A204.1 (cell line): ENCODE data around the gene NRROS.
A peak's percentile ranks its signal among the peaks of the same experiment; 100 is the strongest.
"Not testable (repeated sequence)": the region's sequence is repeated elsewhere in the genome, so short reads cannot be mapped to it uniquely, and the experiment has no call there.

Experiments
- FAIRE-seq: peaks from 2 replicates; lab custom pipeline; 2012; peaks lifted over from hg19 to GRCh38; lab: Jason Lieb, UNC

The NRROS gene

GRCh38 chr3:196639483-196640296, at the start of gene NRROS:
TSS of gene NRROS (plus strand) at chr3:196639694. CDS start at chr3:196654540, 14,846 bp downstream.
- no peak for FAIRE-seq

GRCh38 chr3:196590279-196590678, 49.2 kb upstream of the NRROS start:
- no peak for FAIRE-seq

- FAIRE-seq: no peak
Measured at GRCh38 chr3:196596355-196596754, 43.1 kb upstream of the NRROS start.

GRCh38 chr3:196597971-196598733, 41.3 kb upstream of the NRROS start:
- not testable (repeated sequence) for FAIRE-seq

GRCh38 chr3:196599734-196600128, 39.8 kb upstream of the NRROS start:
- FAIRE-seq: no peak

GRCh38 chr3:196600359-196600758, 39.1 kb upstream of the NRROS start:
- no peak for FAIRE-seq

- FAIRE-seq: peak; percentile 6
Measured at GRCh38 chr3:196602673-196603072, 36.8 kb upstream of the NRROS start.

- FAIRE-seq: no peak
Measured at GRCh38 chr3:196603683-196604082, 35.8 kb upstream of the NRROS start.

- FAIRE-seq: no peak
Measured at GRCh38 chr3:196604548-196604947, 34.9 kb upstream of the NRROS start.

- FAIRE-seq: peak; percentile 32
Measured at GRCh38 chr3:196608693-196609092, 30.8 kb upstream of the NRROS start.

- no peak for FAIRE-seq
Measured at GRCh38 chr3:196609343-196609775, 30.1 kb upstream of the NRROS start.

- no peak for FAIRE-seq
Measured at GRCh38 chr3:196609805-196610515, 29.5 kb upstream of the NRROS start.

GRCh38 chr3:196611761-196612483, 27.6 kb upstream of the NRROS start:
- no peak for FAIRE-seq

- FAIRE-seq: not testable (repeated sequence)
Measured at GRCh38 chr3:196615234-196615633, 24.3 kb upstream of the NRROS start.

GRCh38 chr3:196617256-196617655, 22.2 kb upstream of the NRROS start:
- no peak for FAIRE-seq

- FAIRE-seq: no peak
Measured at GRCh38 chr3:196619223-196619622, 20.3 kb upstream of the NRROS start.

- FAIRE-seq: not testable (repeated sequence)
Measured at GRCh38 chr3:196619627-196620026, 19.9 kb upstream of the NRROS start.

- no peak for FAIRE-seq
Measured at GRCh38 chr3:196620161-196620604, 19.3 kb upstream of the NRROS start.

- FAIRE-seq: no peak
Measured at GRCh38 chr3:196620684-196621083, 18.8 kb upstream of the NRROS start.

- FAIRE-seq: no peak
Measured at GRCh38 chr3:196621611-196622010, 17.9 kb upstream of the NRROS start.

GRCh38 chr3:196624067-196624790, 15.3 kb upstream of the NRROS start:
- FAIRE-seq: no peak
